ENCODE measurements around the gene CAPN7. TPM values are rescaled to one million over a fixed set of nuclear protein-coding genes. Genes with fewer than 3 reads are reported as not detected.
"Not testable (repeated sequence)": the region's sequence is repeated elsewhere in the genome, so short reads cannot be mapped to it uniquely, and the experiment has no call there.

CAPN7 gene
- 10 to 100 TPM; 41.8 to 49.5 (median 43.9) TPM for total RNA-seq

DNA sequence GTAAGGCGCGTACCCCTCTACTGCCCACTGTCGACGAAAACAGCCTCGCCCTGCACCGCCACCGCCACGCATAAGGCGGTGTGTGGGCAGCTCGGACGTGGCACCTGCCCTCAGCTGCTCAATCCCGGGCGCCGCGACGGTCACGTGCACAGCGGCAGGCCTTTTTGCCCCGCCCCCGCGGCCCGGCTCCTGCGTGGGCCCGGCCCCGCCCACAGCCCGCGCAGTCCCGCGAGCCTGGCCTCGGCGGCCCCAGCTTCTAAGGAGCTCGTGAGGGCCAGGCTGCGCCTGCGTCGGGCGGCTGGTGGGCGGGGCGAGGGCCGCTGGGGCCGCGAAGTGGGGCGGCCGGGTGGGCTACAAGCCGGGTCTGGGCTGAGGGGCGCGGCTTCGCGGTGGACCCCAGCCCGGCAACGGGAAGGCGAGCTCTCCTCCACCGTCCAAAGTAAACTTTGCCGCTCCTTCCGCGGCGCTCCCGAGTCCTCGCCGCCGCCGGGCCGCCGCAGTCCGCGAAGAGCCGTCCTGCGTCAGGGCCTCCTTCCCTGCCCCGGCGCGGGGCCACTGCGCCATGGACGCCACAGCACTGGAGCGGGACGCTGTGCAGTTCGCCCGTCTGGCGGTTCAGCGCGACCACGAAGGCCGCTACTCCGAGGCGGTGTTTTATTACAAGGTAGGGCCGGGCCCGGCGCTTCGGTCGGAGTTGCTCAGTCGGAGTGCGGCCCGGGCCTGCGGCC lies at the start of gene CAPN7:
Gene CAPN7 (plus strand): TSS at position 313 of the 728 bp plus-strand sequence. CDS start 250 bp downstream, at position 563.
- ATAC-seq (ENCODE audit: low FRiP score) (peak; percentile 99), DNase-seq (ENCODE audit: low spot score) (peak; percentile 77)
- TF ChIP-seq, protein P1, sequence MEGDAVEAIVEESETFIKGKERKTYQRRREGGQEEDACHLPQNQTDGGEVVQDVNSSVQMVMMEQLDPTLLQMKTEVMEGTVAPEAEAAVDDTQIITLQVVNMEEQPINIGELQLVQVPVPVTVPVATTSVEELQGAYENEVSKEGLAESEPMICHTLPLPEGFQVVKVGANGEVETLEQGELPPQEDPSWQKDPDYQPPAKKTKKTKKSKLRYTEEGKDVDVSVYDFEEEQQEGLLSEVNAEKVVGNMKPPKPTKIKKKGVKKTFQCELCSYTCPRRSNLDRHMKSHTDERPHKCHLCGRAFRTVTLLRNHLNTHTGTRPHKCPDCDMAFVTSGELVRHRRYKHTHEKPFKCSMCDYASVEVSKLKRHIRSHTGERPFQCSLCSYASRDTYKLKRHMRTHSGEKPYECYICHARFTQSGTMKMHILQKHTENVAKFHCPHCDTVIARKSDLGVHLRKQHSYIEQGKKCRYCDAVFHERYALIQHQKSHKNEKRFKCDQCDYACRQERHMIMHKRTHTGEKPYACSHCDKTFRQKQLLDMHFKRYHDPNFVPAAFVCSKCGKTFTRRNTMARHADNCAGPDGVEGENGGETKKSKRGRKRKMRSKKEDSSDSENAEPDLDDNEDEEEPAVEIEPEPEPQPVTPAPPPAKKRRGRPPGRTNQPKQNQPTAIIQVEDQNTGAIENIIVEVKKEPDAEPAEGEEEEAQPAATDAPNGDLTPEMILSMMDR (IDR thresholded peaks at IDR 0.05) = no peak

DNA sequence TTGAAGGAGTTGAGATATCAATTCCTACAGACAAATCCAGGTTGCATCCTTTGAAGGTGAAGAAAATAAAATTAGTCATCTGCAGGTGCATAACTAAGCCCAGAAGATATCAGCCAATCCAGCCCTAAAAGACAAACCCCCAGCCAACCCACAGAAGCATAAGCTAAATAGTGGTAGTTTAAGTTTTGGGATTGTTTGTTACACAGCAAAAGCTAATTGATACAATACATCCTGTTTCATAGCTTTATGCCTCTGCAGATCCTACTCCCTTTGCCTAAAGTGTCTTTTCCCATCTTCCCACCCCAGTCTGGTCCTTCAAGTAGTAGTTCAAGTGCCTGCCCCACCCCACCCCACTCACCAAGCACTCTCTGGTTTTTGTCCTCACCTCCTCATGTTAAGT lies 48.6 kb upstream of the CAPN7 start:
- TF ChIP-seq, protein P1 (IDR thresholded peaks at IDR 0.05) = no peak
- ATAC-seq (ENCODE audit: low FRiP score) (no peak), DNase-seq (ENCODE audit: low spot score) (no peak)

DNA sequence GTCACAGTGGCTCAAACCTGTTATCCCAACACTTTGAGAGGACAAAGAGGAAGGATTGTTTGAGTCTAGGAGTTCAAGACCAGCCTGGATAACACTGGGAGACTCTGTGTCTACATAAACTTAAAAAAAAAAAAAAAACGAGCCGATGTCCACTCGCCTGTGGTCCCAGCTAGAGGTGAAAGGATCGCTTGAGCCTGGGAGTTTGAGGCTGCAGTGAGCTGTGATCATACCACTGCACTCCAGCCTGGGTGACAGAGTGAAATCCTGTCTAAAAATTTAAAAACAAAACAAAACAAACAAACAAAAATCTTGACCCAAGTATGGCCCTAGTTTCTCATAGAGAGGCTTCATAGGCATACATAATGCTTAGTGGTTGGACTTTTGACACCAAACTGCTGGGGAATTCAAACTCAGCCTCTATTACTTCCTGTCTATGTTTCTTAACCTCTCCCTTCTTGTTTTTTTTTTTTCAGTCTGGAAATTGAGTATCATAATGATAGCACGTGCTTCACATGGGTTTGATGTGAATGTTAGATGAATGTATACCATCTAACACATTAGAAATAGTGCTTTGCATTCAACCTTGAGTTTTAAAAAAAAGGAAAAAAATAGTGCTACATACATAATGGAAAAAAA lies 46.4 kb upstream of the CAPN7 start:
- ATAC-seq (ENCODE audit: low FRiP score) = no peak
- TF ChIP-seq, protein P1 (IDR thresholded peaks at IDR 0.05) = no peak

DNA sequence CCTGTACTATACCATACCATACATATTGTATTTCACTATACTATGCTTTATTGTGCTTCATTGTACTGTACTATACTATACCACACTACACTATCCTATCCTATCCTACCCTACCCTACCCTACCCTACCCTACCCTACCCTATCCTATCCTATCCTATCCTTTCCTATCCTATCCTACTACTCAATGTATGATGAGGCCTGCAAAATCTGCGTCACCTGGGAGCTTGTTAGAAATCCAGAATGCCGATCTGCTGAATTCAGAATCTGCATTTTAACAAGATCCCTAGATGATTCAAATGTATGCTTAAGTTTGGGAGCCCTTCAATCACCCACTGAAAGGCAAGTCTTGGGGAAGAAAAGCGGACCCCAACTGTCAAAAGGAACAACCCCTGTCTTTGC lies 45.4 kb upstream of the CAPN7 start:
- DNase-seq (ENCODE audit: low spot score) (no peak), ATAC-seq (ENCODE audit: low FRiP score) (no peak)
- TF ChIP-seq, protein P1 (IDR thresholded peaks at IDR 0.05) = no peak

More for the DNA sequence above, 46.4 kb upstream of the CAPN7 start:
- no peak for DNase-seq (ENCODE audit: low spot score)

DNA sequence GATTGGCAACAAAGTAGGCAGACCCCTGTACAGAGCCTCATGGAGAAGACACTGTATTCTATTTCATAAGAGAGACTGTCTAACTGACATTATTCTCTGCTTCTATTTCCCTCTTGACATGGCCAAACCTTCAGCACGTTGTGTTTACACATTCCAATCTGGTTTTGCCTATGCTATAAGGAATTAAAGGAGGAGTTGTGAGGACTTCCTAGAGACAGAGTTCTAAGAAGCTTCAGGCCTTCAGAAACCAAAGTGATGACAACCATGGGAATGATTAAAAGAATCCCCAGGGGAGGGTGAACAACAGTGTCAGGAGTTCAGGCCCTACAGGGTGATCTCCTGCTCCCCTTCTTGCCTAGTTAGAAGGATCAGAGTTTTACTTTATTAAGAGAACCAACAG lies 44.9 kb upstream of the CAPN7 start:
- TF ChIP-seq, protein P1 (IDR thresholded peaks at IDR 0.05) = no peak
- ATAC-seq (ENCODE audit: low FRiP score) = no peak
- no peak for DNase-seq (ENCODE audit: low spot score)

DNA sequence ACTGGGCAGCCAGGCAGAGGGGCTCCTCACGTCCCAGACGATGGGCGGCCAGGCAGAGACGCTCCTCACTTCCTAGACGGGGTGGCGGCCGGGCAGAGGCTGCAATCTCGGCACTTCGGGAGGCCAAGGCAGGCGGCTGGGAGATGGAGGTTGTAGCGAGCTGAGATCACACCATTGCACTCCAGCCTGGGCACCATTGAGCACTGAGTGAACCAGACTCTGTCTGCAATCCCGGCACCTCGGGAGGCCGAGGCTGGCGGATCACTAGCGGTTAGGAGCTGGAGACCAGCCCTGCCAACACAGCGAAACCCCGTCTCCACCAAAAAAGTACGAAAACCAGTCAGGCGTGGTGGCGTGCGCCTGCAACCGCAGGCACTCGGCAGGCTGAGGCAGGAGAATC lies 42.4 kb upstream of the CAPN7 start:
- ATAC-seq (ENCODE audit: low FRiP score); DNase-seq (ENCODE audit: low spot score): not testable (repeated sequence)

DNA sequence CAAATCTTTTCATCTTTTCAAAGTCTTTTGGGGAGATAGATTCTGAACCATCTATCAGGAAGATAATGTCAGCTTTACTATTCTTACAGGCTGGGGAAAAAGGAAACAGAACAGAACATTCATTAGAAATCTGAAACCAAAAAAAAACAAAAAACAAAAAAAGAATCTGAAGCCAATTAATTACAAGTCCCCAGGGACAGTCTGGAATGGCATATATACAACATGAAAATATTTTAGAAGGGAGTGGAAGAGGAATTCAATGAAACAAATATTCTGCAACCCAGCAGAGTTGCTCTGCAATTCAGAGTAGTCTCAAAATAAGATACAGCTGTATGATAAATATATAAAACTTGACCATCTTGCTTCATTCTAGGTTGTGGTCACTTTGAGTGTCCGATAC lies 41.7 kb upstream of the CAPN7 start:
- TF ChIP-seq, protein P1 (IDR thresholded peaks at IDR 0.05) = no peak
- no peak for DNase-seq (ENCODE audit: low spot score)
- no peak for ATAC-seq (ENCODE audit: low FRiP score)

Data from omental fat pad (tissue), 4 donors.